HepG2 (cell line): ENCODE measurements around the gene BICDL2. TPM values are rescaled to one million over a fixed set of nuclear protein-coding genes. Genes with fewer than 3 reads are reported as not detected.
A peak's percentile ranks its signal among the peaks of the same experiment; 100 is the strongest.

Source experiments
- LCORL ChIP-seq, 2 experiments: fragments of 450-650 bp in 1 of 2; sonication (generic) in 1 of 2; formaldehyde crosslinking in 1 of 2; IDR thresholded peaks; 2 replicates each; pipeline versions ENCODE4 v1.5.0 to v1.6.1; 2017 to 2020; ENCODE audit warnings: antibody characterized with exemption in 1 of 2, missing genetic modification reagents in 1 of 2
- MEIS1 ChIP-seq: sonication (generic); formaldehyde crosslinking; IDR thresholded peaks from 2 replicates; pipeline ENCODE4 v1.9.0; 2021; ENCODE audit warnings: mild to moderate bottlenecking, missing genetic modification reagents, moderate library complexity, borderline replicate concordance
- NR0B2 ChIP-seq: sonication (generic); formaldehyde crosslinking; IDR thresholded peaks from 2 replicates; pipeline ENCODE4 v1.4.0; 2020; ENCODE audit warnings: mild to moderate bottlenecking, missing genetic modification reagents
- REST ChIP-seq, 2 experiments: IDR thresholded peaks; 2 replicates each; pipeline ENCODE4 v1.6.1; 2011 to 2012; ENCODE audit warnings: low read length in 2 of 2, borderline replicate concordance in 1 of 2, low read depth in 1 of 2, mild to moderate bottlenecking in 1 of 2, moderate library complexity in 1 of 2
- RNF219 ChIP-seq: sonication (generic); formaldehyde crosslinking; IDR thresholded peaks from 2 replicates; pipeline ENCODE4 v1.5.0; 2020; ENCODE audit warnings: mild to moderate bottlenecking, missing genetic modification reagents
- SIX1 ChIP-seq: sonication (generic); formaldehyde crosslinking; IDR thresholded peaks from 2 replicates; pipeline ENCODE4 v1.4.0; 2020; ENCODE audit warnings: missing genetic modification reagents, borderline replicate concordance
- TBP ChIP-seq: sonication (generic); formaldehyde crosslinking; IDR thresholded peaks from 2 replicates; pipeline ENCODE4 v1.5.0; 2020; ENCODE audit warnings: missing genetic modification reagents
- ZNF468 ChIP-seq: sonication (generic); formaldehyde crosslinking; IDR thresholded peaks from 2 replicates; pipeline ENCODE4 v1.8.0; 2022; ENCODE audit warnings: mild to moderate bottlenecking, moderate library complexity, missing genetic modification reagents
- ZNF619 ChIP-seq: sonication (generic); formaldehyde crosslinking; IDR thresholded peaks from 2 replicates; pipeline ENCODE4 v1.4.0; 2020; ENCODE audit warnings: mild to moderate bottlenecking, missing genetic modification reagents
- ZNF770 ChIP-seq: sonication (generic); formaldehyde crosslinking; IDR thresholded peaks from 2 replicates; pipeline ENCODE4 v1.5.0; 2020; ENCODE audit warnings: mild to moderate bottlenecking, missing genetic modification reagents
- polyA plus RNA-seq, 8 experiments: library from polyadenylated mRNA; depleted of rRNA in 3 of 8; stranded (reverse) in 7 of 8; unstranded in 1 of 8; fragments of >200 nt; fragmentation: Illumina TruSeq in 4 of 8; extraction: Trizol in 4 of 8; gene quantifications; 2 replicates each; pipeline versions ENCODE4 v1.2.1 to v1.2.3, GENCODE V29; 2011 to 2016; ENCODE audit warnings: low read depth in 4 of 8, missing spikeins in 1 of 8, mixed read lengths in 1 of 8; ENCODE audit not compliant: insufficient read depth in 1 of 8
- total RNA-seq, 5 experiments: library from RNA; depleted of rRNA; stranded (reverse); fragments of >200 nt; fragmentation: Illumina TruSeq; extraction: Trizol; gene quantifications; 2 replicates each; pipeline ENCODE4 v1.2.3, GENCODE V29; 2016; ENCODE audit warnings: low read depth in 1 of 5
- TF ChIP-seq, protein P1 (sequence below): sonication (generic); formaldehyde crosslinking; IDR thresholded peaks from 2 replicates; pipeline ENCODE4 v1.4.0; 2020; ENCODE audit warnings: missing genetic modification reagents, mild to moderate bottlenecking, borderline replicate concordance
- TF ChIP-seq, protein P2 (sequence below): sonication (generic); formaldehyde crosslinking; IDR thresholded peaks from 2 replicates; pipeline ENCODE4 v1.9.0; 2021; ENCODE audit warnings: missing genetic modification reagents, mild to moderate bottlenecking, borderline replicate concordance

Gene BICDL2
- total and polyA plus RNA-seq, 2 of the 13 experiments (the other 11 are each of a cell fraction or from before 2014, with no cell fraction given): 0.12 TPM; not detected in 1

DNA sequence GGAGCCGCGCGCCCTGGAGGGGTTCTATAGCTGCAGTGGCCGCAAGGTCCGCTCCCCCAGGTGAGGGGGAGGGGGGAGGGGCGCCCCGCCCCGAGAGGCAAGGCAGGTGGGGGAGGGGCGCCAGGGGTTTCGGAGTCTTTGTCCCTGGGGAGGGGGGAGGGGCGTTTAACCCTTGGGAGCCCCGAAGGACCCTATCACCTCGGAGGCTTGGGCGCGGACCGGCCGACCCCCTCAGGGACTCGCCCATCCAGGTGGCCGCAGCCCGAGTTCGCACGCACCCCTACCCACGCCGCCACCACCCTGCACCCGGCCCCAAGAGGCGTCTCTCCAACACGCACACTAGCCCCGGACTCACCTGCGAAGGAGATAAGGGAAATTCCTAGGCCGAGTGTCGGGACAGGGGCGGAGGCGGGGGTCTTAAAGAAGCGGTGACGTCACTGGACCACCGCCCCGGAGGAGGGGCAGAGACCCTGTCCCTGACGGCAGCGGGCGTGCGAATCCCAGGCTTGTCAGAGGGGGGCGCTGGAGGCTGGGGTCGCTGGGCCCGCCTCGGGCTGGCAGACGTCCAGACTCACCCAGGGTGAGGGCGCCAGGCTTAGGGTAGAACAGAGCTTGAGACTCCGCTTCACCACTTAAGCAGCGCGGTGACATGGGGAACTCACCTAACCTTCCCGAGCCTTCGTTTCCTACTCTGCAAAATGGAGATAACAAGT is 18.8 kb downstream of the BICDL2 start, which contains the start of gene CLDN6 (continued):
- TF ChIP-seq, protein P1, sequence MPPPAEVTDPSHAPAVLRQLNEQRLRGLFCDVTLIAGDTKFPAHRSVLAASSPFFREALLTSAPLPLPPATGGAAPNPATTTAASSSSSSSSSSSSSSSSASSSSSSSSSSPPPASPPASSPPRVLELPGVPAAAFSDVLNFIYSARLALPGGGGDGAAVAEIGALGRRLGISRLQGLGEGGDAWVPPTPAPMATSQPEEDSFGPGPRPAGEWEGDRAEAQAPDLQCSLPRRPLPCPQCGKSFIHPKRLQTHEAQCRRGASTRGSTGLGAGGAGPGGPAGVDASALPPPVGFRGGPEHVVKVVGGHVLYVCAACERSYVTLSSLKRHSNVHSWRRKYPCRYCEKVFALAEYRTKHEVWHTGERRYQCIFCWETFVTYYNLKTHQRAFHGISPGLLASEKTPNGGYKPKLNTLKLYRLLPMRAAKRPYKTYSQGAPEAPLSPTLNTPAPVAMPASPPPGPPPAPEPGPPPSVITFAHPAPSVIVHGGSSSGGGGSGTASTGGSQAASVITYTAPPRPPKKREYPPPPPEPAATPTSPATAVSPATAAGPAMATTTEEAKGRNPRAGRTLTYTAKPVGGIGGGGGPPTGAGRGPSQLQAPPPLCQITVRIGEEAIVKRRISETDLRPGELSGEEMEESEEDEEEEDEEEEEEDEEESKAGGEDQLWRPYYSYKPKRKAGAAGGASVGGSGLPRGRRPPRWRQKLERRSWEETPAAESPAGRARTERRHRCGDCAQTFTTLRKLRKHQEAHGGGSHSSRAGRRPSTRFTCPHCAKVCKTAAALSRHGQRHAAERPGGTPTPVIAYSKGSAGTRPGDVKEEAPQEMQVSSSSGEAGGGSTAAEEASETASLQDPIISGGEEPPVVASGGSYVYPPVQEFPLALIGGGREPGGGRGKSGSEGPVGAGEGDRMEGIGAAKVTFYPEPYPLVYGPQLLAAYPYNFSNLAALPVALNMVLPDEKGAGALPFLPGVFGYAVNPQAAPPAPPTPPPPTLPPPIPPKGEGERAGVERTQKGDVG (CRISPR knock-in tag): no peak
- TF ChIP-seq TBP (CRISPR knock-in tag) (no peak), ZNF468 (CRISPR knock-in tag) (no peak), SIX1 (CRISPR knock-in tag) (no peak), REST (IDR thresholded peaks at IDR 0.05; ENCODE audit: borderline replicate concordance in 1 of 2, low read depth in 1 of 2, low read length in 2 of 2) (no peak), RNF219 (no peak), NR0B2 (CRISPR knock-in tag) (0 out of 2 replicates have a peak, but pooled peaks have one; percentile 18), LCORL (IDR thresholded peaks at IDR 0.05) (no peak), LCORL (CRISPR knock-in tag; IDR thresholded peaks at IDR 0.05) (no peak), ZNF770 (no peak), ZNF619 (no peak), MEIS1 (CRISPR knock-in tag) (no peak)
- TF ChIP-seq, protein P2, sequence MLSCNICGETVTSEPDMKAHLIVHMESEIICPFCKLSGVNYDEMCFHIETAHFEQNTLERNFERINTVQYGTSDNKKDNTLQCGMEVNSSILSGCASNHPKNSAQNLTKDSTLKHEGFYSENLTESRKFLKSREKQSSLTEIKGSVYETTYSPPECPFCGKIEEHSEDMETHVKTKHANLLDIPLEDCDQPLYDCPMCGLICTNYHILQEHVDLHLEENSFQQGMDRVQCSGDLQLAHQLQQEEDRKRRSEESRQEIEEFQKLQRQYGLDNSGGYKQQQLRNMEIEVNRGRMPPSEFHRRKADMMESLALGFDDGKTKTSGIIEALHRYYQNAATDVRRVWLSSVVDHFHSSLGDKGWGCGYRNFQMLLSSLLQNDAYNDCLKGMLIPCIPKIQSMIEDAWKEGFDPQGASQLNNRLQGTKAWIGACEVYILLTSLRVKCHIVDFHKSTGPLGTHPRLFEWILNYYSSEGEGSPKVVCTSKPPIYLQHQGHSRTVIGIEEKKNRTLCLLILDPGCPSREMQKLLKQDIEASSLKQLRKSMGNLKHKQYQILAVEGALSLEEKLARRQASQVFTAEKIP (CRISPR knock-in tag): no peak
